Stimulated activated CD4-positive, alpha-beta T cell treated with anti-CD3 and anti-CD28 coated beads, Interleukin-2, amount 100 ng/mL, for 24 hours (primary cell): ENCODE measurements around the gene NLGN4Y.

ENCODE experiments used
- DNase-seq, 2 donors: peaks; one replicate each; pipeline ENCODE4 v3.0.0-alpha.2; 2020

The NLGN4Y gene

GRCh38 chrY:14679181-14679580, 154.9 kb downstream of the NLGN4Y start:
- no peak for DNase-seq

- no peak for DNase-seq
These were observed 170.2 kb downstream of the NLGN4Y start for GRCh38 chrY:14694543-14694942.

DNA sequence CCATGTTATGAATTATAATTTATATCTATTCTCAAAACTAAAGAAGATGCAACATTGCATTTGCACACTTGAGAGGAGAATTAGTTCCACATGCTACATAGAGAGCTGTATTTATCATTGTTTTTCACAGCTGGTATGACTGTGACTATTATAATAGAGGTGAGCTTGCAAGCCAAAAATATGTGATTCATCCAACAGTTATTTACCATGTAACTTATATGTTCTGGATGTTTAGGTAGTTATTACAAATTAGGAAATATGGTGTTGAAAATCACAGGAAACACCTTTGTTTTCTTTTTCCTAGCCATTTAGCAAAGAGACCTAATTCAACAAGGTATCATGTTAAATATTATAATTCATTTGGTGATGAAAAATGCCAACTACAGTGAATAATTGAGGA, 183.8 kb downstream of the NLGN4Y start:
- no peak for DNase-seq

- no peak for DNase-seq
These were observed 217.3 kb downstream of the NLGN4Y start for GRCh38 chrY:14741596-14741995.

GRCh38 chrY:14748329-14748728, 224.0 kb downstream of the NLGN4Y start:
- no peak for DNase-seq

DNA sequence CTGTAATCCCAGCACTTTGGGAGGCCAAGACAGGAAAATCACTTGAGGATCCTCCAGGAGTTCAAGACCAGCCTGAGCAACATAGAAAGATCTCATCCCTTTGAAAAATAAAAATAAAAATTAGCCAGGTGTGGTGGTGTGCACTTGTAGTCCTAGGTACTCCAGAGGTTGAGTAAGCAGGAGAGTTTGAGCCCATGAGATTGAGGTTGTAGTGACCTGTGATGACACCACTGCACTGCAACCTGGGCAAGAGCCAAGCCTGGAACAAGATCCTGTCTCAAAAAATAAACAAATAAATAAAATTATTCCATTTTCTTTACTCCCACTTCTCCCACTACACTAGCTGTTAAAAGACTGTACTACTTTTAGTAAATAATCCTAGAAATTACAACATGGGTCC, 231.2 kb downstream of the NLGN4Y start:
- DNase-seq = no peak

DNA sequence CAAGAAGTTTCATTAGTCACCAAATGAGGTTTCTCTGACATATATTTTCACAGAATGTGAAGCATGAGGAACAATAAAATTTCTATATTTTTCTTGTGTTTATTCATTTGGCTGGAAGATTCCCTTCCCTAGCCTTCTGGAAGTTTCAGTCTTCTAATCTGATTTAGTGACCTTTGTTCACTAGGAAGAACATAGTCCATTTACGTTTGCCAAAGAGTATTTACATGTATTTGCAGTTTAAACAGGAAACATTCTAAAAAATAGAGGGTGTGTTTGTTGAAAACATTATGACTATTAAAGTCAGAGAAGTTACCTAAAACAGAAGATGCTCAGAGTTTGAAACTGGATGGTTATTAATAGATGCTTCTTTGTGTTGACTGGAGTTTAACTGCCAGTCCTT, 238.6 kb downstream of the NLGN4Y start:
- no peak for DNase-seq

- no peak for DNase-seq
These were observed 239.3 kb downstream of the NLGN4Y start for GRCh38 chrY:14763600-14763999.

DNA sequence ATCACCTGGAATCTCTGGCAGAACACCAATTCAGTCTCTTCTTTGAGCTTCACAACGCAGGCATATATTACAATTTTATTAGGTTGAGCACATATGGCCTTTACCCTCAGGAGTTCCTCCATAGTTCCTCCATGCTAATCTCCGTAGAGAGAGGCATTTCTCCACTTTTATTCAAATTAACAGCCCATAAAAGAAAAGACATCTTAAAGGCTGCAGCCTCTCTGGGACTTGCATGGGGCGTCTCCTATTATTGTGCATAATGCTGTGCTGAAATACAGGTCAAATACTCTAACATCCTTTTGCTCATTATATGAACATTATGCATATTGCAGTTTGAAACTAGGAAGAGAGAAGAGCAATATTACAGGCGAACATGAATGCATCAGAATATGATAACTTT, 253.9 kb downstream of the NLGN4Y start:
- no peak for DNase-seq

GRCh38 chrY:14793104-14793503, 268.8 kb downstream of the NLGN4Y start:
- no peak for DNase-seq

DNA sequence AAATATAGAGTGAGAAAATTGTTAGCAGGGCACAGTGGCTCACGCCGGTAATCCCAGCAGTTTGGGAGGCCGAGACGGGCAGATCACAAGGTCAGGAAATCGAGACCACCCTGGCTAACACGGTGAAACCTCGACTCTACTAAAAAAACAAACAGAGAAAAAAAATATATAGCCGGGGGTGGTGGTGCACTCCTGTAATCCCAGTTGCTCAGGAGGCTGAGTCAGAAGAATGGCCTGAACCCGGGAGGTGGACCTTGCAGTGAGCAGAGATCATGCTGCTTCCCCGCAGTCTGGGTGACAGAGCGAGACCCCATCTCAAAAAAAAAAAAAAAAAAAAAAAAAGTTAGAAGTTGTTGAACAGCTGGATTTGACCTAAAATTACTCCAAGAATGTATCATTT, 269.3 kb downstream of the NLGN4Y start:
- no peak for DNase-seq

GRCh38 chrY:14798010-14798409, 273.7 kb downstream of the NLGN4Y start:
- DNase-seq = no peak

GRCh38 chrY:14801096-14801495, 276.8 kb downstream of the NLGN4Y start:
- no peak for DNase-seq

GRCh38 chrY:14802125-14802524, 277.8 kb downstream of the NLGN4Y start:
- no peak for DNase-seq

- no peak for DNase-seq
These were observed 279.7 kb downstream of the NLGN4Y start for GRCh38 chrY:14804041-14804440.

- DNase-seq = no peak
These were observed 294.1 kb downstream of the NLGN4Y start for GRCh38 chrY:14818452-14818851.

GRCh38 chrY:14822201-14822600, 297.9 kb downstream of the NLGN4Y start:
- DNase-seq = no peak

DNA sequence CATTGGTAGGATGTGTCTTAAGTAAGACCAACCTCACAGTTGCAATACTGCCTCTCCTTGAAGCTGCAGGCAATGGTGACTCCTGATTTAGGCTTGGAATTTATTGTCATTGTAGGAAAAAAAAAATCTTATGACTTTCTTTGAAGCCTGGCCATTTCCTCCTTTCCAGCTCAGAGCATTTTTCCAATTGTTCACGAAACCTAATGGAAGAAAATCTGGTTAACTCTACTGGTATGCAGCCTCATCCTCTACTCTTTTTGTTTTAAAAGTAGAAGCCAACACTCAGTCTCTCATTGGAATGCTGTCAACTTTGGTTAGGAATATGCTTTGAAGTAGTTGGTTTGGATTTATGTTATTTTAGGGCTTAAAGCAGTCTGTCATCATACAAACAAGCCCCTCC, 298.6 kb downstream of the NLGN4Y start:
- no peak for DNase-seq

GRCh38 chrY:14824583-14824982, 300.3 kb downstream of the NLGN4Y start:
- DNase-seq = no peak

DNA sequence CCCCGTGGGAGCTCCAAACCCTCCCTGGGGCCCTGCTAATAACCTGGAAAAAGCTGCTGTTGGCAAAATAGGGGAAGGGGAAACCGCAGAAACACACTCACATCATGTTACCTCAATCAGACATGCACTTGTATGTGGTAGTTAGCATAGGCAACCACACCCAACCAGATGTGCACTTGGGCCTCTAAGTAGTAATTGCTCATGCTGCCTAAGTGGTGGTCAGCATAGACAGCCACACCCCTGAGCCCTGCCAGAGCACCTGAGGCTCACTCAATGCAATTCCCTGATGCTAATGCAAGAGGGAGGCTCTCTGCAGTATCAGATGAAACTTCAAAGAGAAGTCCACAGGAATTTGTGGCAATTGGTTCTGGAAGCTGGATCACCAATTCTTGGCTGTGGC, 301.4 kb downstream of the NLGN4Y start:
- DNase-seq = no peak

GRCh38 chrY:14828531-14828930, 304.2 kb downstream of the NLGN4Y start:
- DNase-seq = no peak

DNA sequence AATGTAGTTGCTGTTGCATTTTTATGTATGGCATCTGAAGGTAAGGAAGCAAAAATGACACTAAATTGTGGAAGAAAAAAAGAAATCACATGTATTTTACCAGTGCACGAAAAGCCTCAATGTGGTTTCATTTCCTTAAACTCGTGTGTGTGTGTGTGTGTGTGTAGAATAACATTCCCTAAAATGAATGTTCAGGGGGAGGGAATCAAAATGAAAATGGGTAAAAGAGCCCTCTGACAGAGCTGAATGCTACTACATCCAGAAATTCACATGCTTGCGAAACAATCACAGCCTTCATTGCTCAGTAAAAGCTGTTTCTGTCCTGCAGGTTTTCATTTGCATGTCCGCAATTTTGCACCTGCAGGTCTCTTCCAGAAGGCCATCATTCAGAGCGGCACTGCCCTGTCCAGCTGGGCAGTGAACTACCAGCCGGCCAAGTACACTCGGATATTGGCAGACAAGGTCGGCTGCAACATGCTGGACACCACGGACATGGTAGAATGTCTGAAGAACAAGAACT, 305.1 kb downstream of the NLGN4Y start:
- DNase-seq = no peak

DNA sequence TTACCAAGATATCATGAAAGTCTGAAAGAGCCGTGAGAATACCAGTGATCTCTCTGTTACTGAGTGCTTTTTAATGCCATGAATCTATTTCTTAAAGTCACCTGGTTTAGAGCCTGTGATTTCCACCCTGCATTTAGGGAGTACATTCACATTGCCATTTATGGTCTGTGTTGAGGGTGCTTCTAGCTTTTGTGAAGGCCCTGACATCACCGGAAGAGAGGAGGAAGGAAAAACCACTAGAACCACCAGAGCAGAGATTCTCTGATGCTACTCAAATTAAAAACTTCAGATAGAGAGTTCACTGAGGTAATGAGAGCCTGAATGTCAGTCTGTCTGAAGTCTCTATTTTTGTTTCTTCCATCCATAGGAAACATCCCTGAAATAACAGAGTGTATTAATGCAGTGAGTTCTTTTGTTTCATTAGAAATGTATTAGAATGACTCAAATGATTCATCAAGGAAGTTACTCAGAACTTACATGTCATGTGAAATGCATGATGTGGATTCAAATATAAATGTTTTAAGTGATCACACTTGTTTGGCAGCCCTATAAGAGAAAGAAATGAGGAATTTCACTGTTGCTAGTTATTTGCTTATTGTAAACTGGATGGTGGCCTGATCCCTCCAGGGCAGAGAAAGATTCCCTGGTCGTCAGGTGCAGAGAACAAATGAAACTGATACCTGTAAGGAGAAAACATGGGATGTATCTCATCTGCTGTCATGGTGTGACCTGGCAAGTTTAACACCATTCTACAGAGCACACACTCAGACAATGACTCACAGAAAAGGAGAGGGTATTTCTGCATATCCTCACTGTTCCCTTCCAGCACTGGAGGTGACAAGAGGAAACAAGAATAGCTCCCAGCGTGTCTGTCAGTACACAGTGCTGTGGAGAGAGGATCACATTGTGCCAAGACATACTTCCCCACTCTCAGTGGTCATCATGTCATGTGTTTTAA, 310.1 kb downstream of the NLGN4Y start:
- no peak for DNase-seq

DNA sequence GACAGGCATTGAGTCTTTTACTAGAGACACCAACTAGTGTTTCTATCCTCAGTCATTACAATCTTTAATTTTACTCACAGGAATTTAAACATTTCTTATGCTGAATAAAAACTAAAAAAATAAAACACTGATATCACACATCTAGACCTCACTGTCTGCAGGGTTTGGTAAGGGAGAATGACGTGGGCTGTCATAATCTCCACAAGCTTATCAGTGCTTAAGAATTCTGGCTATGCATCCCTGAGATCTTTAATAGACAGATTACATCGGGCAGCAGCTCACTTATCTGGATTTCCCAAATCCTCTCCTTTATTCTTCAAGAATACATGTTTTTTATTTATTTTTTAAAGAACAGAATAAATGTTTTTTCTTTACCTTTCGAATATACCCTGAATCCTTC, 313.1 kb downstream of the NLGN4Y start:
- no peak for DNase-seq

DNA sequence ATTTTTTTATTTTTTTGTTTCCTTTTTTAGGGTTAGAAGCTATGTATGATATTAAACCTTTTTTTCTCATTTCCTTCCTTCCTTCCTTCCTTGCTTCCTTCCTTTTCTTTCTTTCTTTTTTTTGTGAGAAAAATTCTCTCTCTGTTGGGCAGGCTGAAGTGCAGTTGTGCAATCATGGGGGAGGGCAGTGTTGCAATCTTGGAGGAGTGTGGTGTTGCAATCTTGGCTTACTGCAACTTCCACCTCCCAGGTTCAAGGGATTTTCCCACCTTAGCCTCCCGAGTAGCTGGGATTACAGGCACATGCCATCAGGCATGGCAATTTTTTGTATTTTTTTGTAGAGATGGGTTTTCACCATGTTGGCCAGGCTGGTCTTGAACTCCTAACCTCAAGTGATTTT, 326.4 kb downstream of the NLGN4Y start:
- no peak for DNase-seq
